Measurements from ENCODE around the gene LAX1.

DNA sequence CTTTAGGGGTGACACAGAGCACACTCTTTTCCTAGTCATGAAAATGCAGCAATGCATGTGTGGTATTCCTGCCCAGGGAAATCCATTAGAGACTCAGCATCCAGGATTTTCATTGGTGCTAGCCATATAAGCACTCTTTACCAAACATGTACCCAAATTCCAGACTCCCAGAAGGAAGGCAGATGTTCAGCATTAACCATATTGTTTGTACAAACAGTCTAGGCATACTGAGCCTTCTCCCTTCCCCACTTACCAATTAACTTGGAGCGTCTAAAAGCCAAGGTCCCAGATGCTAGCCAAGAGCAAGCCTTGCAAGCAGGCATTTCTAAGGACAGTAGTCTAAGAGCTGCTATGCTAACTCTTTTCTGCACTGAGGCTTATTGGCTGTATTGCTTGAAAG lies 58.3 kb downstream of the LAX1 start:
- TF ChIP-seq, protein P1, sequence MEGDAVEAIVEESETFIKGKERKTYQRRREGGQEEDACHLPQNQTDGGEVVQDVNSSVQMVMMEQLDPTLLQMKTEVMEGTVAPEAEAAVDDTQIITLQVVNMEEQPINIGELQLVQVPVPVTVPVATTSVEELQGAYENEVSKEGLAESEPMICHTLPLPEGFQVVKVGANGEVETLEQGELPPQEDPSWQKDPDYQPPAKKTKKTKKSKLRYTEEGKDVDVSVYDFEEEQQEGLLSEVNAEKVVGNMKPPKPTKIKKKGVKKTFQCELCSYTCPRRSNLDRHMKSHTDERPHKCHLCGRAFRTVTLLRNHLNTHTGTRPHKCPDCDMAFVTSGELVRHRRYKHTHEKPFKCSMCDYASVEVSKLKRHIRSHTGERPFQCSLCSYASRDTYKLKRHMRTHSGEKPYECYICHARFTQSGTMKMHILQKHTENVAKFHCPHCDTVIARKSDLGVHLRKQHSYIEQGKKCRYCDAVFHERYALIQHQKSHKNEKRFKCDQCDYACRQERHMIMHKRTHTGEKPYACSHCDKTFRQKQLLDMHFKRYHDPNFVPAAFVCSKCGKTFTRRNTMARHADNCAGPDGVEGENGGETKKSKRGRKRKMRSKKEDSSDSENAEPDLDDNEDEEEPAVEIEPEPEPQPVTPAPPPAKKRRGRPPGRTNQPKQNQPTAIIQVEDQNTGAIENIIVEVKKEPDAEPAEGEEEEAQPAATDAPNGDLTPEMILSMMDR (IDR thresholded peaks at IDR 0.05): no peak
- no peak for TF ChIP-seq POLR2A (IDR thresholded peaks at IDR 0.05)

Measured in right lobe of liver (tissue), 4 donors.